ENCODE results near the gene SMC3.
A peak's percentile ranks its signal among the peaks of the same experiment; 100 is the strongest.
"Not testable (repeated sequence)": the region's sequence is repeated elsewhere in the genome, so short reads cannot be mapped to it uniquely, and the experiment has no call there.

SMC3 gene

GRCh38 chr10:110567201-110568054 lies at the start of gene SMC3:
SMC3 (plus strand) TSS chr10:110567695; CDS start chr10:110567817, 122 bp downstream.
- DNase-seq, result peak; percentile 89

DNA sequence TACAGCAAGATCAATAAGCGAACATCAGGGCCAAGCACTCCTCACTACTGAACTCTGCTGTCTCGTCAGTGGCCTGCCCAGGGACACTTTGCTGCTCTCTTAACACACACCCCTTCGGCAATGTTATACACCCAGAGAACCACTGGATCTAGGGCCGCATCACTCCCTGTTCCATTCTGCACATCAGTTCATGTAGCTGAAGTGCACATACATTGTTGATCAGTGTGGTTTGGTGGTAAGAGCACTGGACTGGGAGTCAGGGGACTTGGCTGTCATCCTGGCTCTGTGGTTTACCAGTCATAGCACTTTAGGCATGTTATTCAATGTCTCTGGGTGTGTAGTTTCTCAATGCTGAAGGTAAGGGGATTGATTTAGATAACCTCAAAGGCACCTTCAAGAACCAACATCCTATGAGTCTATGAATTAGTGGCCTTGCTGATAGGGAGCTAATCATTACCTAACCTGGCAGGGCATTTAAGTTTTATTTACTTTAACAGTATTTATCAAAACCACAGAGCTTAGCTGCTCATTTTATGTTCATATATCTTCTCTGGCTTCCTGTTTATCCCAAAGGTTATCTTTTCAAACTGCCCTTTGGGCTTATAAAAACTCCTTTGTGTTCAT lies 45.0 kb upstream of the SMC3 start:
- no peak for DNase-seq

- DNase-seq, result no peak
These were observed 43.8 kb upstream of the SMC3 start for GRCh38 chr10:110523736-110524135.

GRCh38 chr10:110524179-110524858 lies 43.2 kb upstream of the SMC3 start:
- no peak for DNase-seq

DNA sequence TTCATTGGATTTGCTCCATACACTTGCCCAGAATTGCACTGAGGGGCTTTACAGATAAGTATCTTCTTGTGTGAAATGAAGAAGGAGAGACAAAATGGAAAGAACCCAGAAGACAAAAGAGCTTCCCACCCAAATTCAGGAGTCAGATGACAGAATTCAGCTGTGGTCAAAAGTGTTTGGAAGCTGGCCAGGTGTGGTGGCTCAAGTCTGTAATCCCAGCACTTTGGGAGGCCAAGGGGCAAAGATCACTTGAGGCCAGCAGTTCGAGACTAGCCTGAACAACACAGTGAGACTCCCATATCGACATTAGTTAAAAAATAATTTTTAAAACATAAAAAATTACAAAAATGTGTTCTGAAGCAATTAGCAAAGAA lies 42.6 kb upstream of the SMC3 start:
- DNase-seq, result no peak

DNA sequence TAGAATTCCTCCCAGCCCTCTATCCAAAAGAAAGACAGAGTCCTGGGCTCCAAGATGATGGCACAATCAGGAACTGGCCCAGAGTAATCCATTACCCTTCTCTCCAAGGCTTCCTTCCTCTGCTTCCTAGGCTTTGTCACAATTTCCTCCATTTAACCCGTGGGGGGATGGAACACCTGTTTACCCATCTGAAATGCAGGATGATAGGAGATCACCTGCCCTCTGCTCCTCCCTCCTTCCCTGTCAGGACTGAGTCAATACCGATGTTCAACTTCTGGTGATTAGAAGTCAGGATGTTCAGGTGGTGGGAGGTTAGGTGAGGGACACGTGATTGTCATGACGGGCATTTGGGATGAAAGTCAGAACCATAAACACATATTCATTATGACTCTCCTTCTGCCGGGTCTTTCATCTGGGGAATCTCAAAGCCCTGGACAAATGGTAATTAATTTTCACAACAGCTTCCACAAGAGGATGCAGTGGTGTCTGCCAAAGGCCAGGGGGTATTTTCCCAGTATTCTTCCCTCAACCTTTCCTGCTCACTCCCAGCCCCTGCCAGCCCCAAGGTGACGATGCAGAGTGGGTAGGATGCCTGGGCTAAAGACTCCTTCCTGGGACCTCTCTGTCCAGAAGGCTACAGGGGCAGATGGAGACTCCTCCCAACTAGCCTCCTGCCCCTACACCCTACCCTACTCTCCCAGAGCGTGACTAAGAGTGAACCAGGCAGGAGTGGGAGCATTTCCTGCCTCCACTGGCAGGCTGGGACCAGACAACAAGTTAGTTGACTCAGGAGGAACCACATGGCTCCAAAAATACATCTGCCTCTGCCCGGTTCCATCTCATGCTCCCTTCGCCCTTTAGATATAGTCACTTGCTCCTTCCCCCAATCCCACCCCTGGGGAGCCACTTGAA lies 41.9 kb upstream of the SMC3 start:
- DNase-seq, result no peak

- DNase-seq, result no peak
These were observed 39.7 kb upstream of the SMC3 start for GRCh38 chr10:110527731-110528171.

DNA sequence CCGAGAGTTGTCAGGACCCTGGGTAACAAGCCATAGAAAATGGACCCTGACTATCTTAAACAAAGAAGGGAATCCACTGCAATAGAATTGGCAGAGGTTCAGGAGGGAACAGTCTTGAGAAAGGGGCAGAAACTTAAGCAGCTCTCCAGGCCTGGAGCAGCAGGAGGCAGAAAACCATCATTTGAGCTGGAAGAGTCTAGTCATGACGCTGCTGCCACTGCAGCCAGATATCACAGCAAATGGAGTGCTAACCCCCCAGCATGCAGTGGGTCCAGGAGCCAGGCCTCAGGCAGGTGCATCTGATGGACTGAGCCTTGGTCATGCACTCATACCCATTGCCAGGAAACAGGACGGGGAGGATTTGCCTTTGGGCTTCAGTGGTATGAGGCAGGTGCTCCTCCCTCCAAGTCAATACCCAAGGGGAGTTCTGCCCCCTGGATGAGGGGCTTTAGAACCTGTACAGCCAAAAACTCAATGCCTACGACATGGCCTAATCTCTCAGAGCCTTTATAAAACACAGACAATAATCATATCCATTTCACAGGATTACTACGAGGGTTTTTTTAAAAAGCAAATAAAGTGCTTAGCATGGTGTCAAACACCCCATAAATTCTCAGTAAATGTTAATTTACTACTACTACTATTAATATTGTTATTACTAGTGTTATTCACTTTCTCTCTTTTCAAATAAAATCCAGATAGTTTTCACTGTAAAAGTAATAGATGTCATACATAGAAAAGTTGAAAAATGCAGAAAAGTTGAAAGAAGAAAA lies 39.1 kb upstream of the SMC3 start:
- no peak for DNase-seq

- not testable (repeated sequence) for DNase-seq
These were observed 38.4 kb upstream of the SMC3 start for GRCh38 chr10:110528997-110529524.

GRCh38 chr10:110529596-110530011 lies 37.9 kb upstream of the SMC3 start:
- no peak for DNase-seq

DNA sequence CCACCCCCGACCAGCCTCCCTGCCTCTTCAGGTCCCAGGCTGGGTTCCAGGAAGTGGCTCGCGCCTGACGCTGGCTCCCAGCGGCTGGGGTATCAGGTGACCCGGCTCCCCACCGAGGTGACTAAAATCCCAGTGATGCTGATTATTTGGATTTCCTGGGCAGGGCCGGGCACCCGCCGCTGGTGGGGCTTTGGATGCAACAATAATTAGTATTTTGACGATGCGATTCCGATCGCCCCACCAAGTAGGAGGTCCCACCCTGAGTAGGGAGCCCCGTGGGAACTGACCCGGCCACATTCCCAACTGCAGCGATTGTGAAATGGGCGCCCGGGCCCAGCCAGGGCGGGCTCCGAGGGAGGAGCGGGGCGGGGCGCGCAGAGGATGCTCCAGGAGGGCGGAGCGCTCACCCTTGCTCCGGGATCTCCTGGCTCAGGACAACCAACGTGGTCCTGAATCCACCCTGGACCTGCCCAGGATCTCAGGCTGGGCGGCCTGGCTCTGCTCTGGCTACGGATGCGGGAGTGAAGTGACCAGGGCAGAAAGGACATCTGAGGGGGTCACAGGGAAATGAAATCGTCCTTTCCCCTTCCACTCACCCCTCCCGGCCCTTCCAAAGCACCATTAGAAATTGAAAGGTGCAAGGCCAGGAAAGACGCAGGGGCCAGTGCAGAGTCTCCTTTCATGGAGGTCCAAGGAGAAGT lies 37.2 kb upstream of the SMC3 start:
- no peak for DNase-seq

GRCh38 chr10:110531687-110532086 lies 35.8 kb upstream of the SMC3 start:
- DNase-seq, result no peak

DNA sequence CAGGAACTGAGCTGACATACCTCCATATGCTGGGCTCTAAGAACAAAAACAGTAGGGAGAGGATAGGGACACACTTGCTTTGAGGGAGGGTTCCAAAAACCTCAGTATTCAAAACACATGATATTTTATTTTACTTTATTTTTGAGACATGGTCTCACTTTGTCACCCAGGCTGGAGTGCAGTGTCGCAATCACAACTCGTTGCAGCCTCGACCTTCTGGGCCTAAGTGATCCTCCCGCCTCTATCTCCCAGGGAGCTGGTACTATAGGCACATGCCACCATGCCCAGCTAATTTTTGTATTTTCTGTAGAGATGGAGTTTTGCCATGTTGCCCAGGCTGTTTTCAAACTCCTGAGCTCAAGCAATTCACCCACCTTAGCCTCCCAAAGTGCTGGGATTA lies 34.9 kb upstream of the SMC3 start:
- DNase-seq, result not testable (repeated sequence)

DNA sequence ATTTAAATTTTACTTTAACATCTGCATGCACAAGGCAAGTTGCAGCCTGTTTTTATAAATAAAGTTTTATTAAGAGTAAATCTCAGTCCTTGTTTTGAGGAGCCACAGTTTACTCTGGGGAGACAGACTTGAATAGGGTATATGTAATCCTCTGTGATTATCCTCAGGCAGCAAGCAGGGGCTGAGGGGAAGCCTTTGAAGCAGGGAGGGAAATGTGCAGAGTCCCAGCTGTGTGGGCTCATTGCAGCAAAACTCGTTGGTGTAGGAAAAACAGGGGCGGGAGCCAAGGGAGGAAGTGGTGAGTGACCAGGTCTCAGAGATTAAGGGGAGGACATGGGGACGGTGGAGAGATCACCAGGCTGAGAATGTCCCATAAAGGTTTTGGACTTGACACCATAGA lies 34.3 kb upstream of the SMC3 start:
- no peak for DNase-seq

- DNase-seq, result no peak
These were observed 32.9 kb upstream of the SMC3 start for GRCh38 chr10:110534571-110534970.

GRCh38 chr10:110535958-110536891 lies 31.3 kb upstream of the SMC3 start:
- DNase-seq, result no peak

- no peak for DNase-seq
These were observed 28.4 kb upstream of the SMC3 start for GRCh38 chr10:110539091-110539490.

GRCh38 chr10:110540031-110540430 lies 27.5 kb upstream of the SMC3 start:
- DNase-seq, result no peak

DNA sequence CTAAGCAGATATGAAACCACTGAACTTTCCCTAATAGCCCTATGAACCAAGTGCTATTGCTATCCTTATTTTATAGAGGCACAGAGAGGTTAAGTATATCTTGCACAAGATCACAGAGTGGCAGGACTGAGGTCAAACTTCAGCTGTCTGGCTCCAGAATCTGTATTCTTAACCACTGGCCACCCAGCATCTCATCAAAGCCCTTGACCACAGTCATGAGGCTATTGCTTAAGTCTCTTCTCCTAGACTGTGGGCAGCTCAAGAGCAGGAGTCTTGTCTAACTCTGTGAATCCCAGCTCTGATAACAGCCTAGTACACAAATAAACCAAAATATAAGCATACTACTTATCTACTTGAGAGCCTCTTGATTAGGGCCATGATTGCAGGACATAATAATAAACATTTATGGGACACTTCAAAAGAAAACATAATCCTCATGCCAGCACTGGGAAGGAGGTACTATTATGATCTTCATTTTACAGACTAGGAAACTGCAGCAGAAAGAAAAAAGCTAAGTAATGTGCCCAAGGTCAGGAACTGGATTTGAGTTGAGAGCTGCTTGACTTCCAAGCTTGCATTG lies 22.4 kb upstream of the SMC3 start:
- DNase-seq, result no peak

Measured in NCI-H526 treated with DMSO at 0.1 percent for 48 hours (cell line).